K562 (cell line): ENCODE data around the gene RPL7L1. TPM values are rescaled to one million over a fixed set of nuclear protein-coding genes. Genes with fewer than 3 reads are reported as not detected.

Experiments
- ATAC-seq: fragments of 200-7000 bp; cut with Tn5 transposase; 3 replicates; pipeline ENCODE4 v1.9.1; 2020; ENCODE audit warnings: moderate library complexity
- BruUV-seq: library from RNA; stranded (reverse); fragments of 400-500 nt; replicated peaks from 2 replicates; lab custom pipeline; 2021; lab: Mats Ljungman, UMichigan
- CTCF ChIA-PET: fragments of 300-600 bp; formaldehyde crosslinking; extraction: SDS; loops from one replicate; lab custom pipeline; 2021; ENCODE audit warnings: low intra/inter-chr PET ratio; lab: Yijun Ruan, JAX
- POLR2A ChIA-PET: fragments of 300-600, 350-650 bp; sonication (Branson Sonifier 250); formaldehyde crosslinking; extraction: SDS; loops from one replicate; lab custom pipeline; 2021; ENCODE audit warnings: antibody characterized with exemption, inconsistent platforms; lab: Yijun Ruan, JAX
- DNase-seq, 4 experiments: peaks; one replicate each; pipeline versions ENCODE4 v3.0.0 to v3.0.0-alpha.2; 2011 to 2018; ENCODE audit warnings: low spot score in 3 of 4, mixed read lengths in 3 of 4; ENCODE audit errors: extremely low read depth in 1 of 4
- FAIRE-seq: peaks from 2 replicates; lab custom pipeline; 2011; peaks lifted over from hg19 to GRCh38; lab: Jason Lieb, UNC
- H2AFZ ChIP-seq: 2 replicates; pipeline ENCODE4 v1.6.0; 2011; ENCODE audit warnings: low read depth, low read length, control low read depth, inconsistent platforms
- H3K27ac ChIP-seq: fragments of 200-600 bp; 3 replicates; pipeline ENCODE4 v1.8.0; 2011; ENCODE audit warnings: low read depth, mild to moderate bottlenecking, control low read depth, inconsistent platforms, low read length, moderate library complexity, mixed read lengths; ENCODE audit errors: extremely low read depth
- H3K27me3 ChIP-seq, 2 experiments: fragments of 300-600 bp in 1 of 2; 2 replicates in 1 of 2; 3 replicates in 1 of 2; pipeline versions ENCODE4 v1.6.0 to v1.8.0; 2011; ENCODE audit warnings: inconsistent platforms in 2 of 2, low read length in 2 of 2, mild to moderate bottlenecking in 1 of 2, mixed read lengths in 1 of 2, moderate library complexity in 1 of 2; ENCODE audit not compliant: control insufficient read depth in 2 of 2, insufficient read depth in 2 of 2
- H3K36me3 ChIP-seq: fragments of 300-600 bp; 3 replicates; pipeline ENCODE4 v1.8.0; 2011; ENCODE audit warnings: mild to moderate bottlenecking, low read length, inconsistent platforms; ENCODE audit not compliant: control insufficient read depth, insufficient read depth
- H3K4me1 ChIP-seq, 2 experiments: fragments of 200-600 bp in 1 of 2; replicated peaks in 1 of 2; 2 replicates in 1 of 2; 3 replicates in 1 of 2; pipeline versions ENCODE4 v1.5.1 to v1.8.0; 2011; ENCODE audit warnings: inconsistent platforms in 2 of 2, low read length in 2 of 2, mild to moderate bottlenecking in 1 of 2, mixed read lengths in 1 of 2, moderate library complexity in 1 of 2; ENCODE audit not compliant: control insufficient read depth in 2 of 2, insufficient read depth in 2 of 2
- H3K4me2 ChIP-seq: 2 replicates; pipeline ENCODE4 v1.6.1; 2011; ENCODE audit warnings: low read length, control low read depth, inconsistent platforms, mixed read lengths; ENCODE audit not compliant: insufficient read depth
- H3K4me3 ChIP-seq: fragments of 200-600 bp; sonication (generic), shearing (Covaris generic); 2 replicates; pipeline ENCODE4 v1.5.1; 2016; ENCODE audit warnings: control low read depth, inconsistent platforms
- H3K79me2 ChIP-seq: fragments of 200-600 bp; 3 replicates; pipeline ENCODE4 v1.8.0; 2011; ENCODE audit warnings: low read length, inconsistent platforms; ENCODE audit not compliant: control insufficient read depth, insufficient read depth
- H3K9ac ChIP-seq, 2 experiments: 2 replicates each; pipeline versions ENCODE4 v1.6.0 to v1.6.1; 2011; ENCODE audit warnings: low read depth in 2 of 2, low read length in 2 of 2, control low read depth in 1 of 2, inconsistent platforms in 1 of 2, mild to moderate bottlenecking in 1 of 2, mixed read lengths in 1 of 2; ENCODE audit not compliant: insufficient read depth in 1 of 2
- H3K9me1 ChIP-seq: one replicate; pipeline ENCODE4 v1.6.0; 2011; ENCODE audit warnings: inconsistent platforms, mild to moderate bottlenecking, low read length, moderate library complexity; ENCODE audit not compliant: control insufficient read depth, insufficient read depth
- H3K9me3 ChIP-seq: replicated peaks from 2 replicates; pipeline ENCODE4 v1.5.1; 2011; ENCODE audit warnings: low read depth, low read length, inconsistent platforms; ENCODE audit not compliant: control insufficient read depth, insufficient read depth
- H4K20me1 ChIP-seq: replicated peaks from 2 replicates; pipeline ENCODE4 v1.6.1; 2011; ENCODE audit warnings: low read length, inconsistent platforms, mixed read lengths; ENCODE audit not compliant: control insufficient read depth, insufficient read depth
- CBX5 ChIP-seq: IDR thresholded peaks from 2 replicates; pipeline ENCODE4 v1.6.1; 2014; ENCODE audit warnings: low read depth, borderline replicate concordance
- EGR1 ChIP-seq: fragments of 450-650 bp; conservative IDR thresholded peaks from 2 replicates; pipeline ENCODE4 v1.6.1; 2017; ENCODE audit warnings: mild to moderate bottlenecking
- GATA2 ChIP-seq: sonication (generic); formaldehyde crosslinking; IDR thresholded peaks from 2 replicates; pipeline ENCODE4 v1.4.0; 2020; ENCODE audit warnings: mild to moderate bottlenecking, missing genetic modification reagents
- HLTF ChIP-seq: fragments of 450-650 bp; IDR thresholded peaks from 2 replicates; pipeline ENCODE4 v1.6.1; 2016
- MEF2A ChIP-seq: IDR thresholded peaks from 2 replicates; pipeline ENCODE4 v1.6.1; 2011; ENCODE audit warnings: low read depth, mild to moderate bottlenecking, low read length, moderate library complexity; ENCODE audit not compliant: control insufficient read depth
- POLR2B ChIP-seq: fragments of 450-650 bp; IDR thresholded peaks from 2 replicates; pipeline ENCODE4 v1.6.1; 2018; ENCODE audit warnings: low read depth; ENCODE audit not compliant: partially characterized antibody
- PRMT5 ChIP-seq: sonication (generic); formaldehyde crosslinking; IDR thresholded peaks from 2 replicates; pipeline ENCODE4 v1.5.0; 2020; ENCODE audit warnings: missing genetic modification reagents
- ZNF121 ChIP-seq: sonication (generic); formaldehyde crosslinking; conservative IDR thresholded peaks from 2 replicates; pipeline ENCODE4 v1.8.0; 2022; ENCODE audit warnings: missing genetic modification reagents
- ZNF311 ChIP-seq: fragments of 250-450 bp; sonication (Bioruptor Pico); IDR thresholded peaks from 2 replicates; pipeline ENCODE4 v1.4.0; 2020; ENCODE audit warnings: mild to moderate bottlenecking, moderate library complexity
- WGBS: fragments of 100-300 bp; shearing (Covaris generic); methylation state at CpG from one replicate; pipeline ENCODE4 v1.1.6; 2016; ENCODE audit warnings: low coverage, mixed read lengths; ENCODE audit not compliant: insufficient coverage; ENCODE audit errors: missing lambda C conversion rate; 5-methylcytosine and 5-hydroxymethylcytosine counted together
- in situ Hi-C: fragments of 300-500 bp; cut with MboI; formaldehyde crosslinking; loops from 4 replicates; pipeline ENCODE4 v1.15.0; 2018; ENCODE audit warnings: inconsistent platforms, mixed read lengths
- intact Hi-C: fragments of 100-400 bp; cut with micrococcal nuclease; formaldehyde crosslinking; loops from 2 replicates; pipeline ENCODE4 v1.14.2; 2022
- polyA plus RNA-seq, 8 experiments: library from polyadenylated mRNA; depleted of rRNA in 4 of 8; stranded (reverse) in 5 of 8; unstranded in 3 of 8; fragments of >200 nt; fragmentation: Nextera tagmentation in 2 of 8; fragmentation: Illumina TruSeq in 1 of 8; extraction: Ambion mirVana in 2 of 8; extraction: Trizol in 1 of 8; gene quantifications; 2 replicates each; pipeline versions ENCODE4 v1.2.1 to v1.2.3, GENCODE V29; 2011 to 2014; ENCODE audit warnings: inconsistent platforms in 1 of 8, missing spikeins in 1 of 8
- total RNA-seq, 7 experiments: library from RNA; depleted of rRNA in 6 of 7; stranded (reverse); fragments of >200 nt in 6 of 7; fragmentation: Illumina TruSeq in 2 of 7; extraction: Trizol in 2 of 7; gene quantifications; 2 replicates each; pipeline versions ENCODE4 v1.2.1 to v1.2.3, GENCODE V29; 2011 to 2021; ENCODE audit warnings: low replicate concordance in 1 of 7
- TF ChIP-seq, protein P1 (sequence below), 2 experiments: IDR thresholded peaks; 2 replicates each; pipeline ENCODE4 v1.6.1; 2012; ENCODE audit warnings: improper control_type of control experiment in 2 of 2, low read depth in 2 of 2, low read length in 2 of 2, borderline replicate concordance in 1 of 2

Gene RPL7L1
- total and polyA plus RNA-seq, 9 of the 15 experiments (the other 6 are each of a cell fraction or from before 2014, with no cell fraction given), result 129 to 259 (median 164) TPM

GRCh38 chr6:42904467-42904866, 25.1 kb downstream of the RPL7L1 start (continued):
- TF ChIP-seq ZNF121 (CRISPR knock-in tag), result peak; percentile 96
- TF ChIP-seq, all 486 proteins: peak for 1

DNA sequence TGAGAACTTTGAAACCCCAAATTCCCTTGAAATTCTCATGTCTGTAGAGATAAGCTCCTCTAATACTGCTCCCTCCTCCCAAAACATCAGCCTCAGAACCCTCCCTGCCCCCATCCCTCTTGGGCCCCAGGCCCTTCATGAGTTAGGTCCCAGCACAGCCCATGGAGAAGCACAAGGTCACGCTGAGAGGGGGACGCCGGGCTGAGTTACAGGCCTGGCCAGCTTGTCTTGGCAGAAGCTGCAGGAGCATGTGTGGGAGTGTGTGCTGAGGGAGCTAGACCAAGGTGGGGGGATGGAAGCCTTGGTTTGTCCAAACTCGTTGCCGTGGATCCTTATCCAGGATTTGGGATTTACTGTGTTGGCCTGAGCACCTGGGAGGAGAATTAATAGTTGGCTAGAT, 27.9 kb downstream of the RPL7L1 start:
- no peaks in the 10 kb centered on the region for H3K79me2 ChIP-seq
- ChIA-PET CTCF (no interaction called here), POLR2A (interaction anchor here (0.5 to 0.7 kb wide), 3 partner anchors 23 to 766 kb away, joined by 3 to 5 read pairs (median 4); no protein-coding TSS in a partner anchor)
- H3K27ac ChIP-seq, result no peak overlapping the region
- no peaks in the 10 kb centered on the region for H3K27me3 ChIP-seq
- BruUV-seq, result no TSS peak
- peak; percentile 57 for ATAC-seq
- peak in 2 of 4 experiments; percentile 22 to 34 for DNase-seq
- H3K9me1 ChIP-seq, result no peaks in the 10 kb centered on the region
- H2AFZ ChIP-seq, result peak overlapping the region; percentile 62
- 12% methylated on average over 5 of the region's 5 CpGs for WGBS
- TF ChIP-seq GATA2, result no peak
- TF ChIP-seq CBX5, result no peak
- H3K4me3 ChIP-seq, result no peak overlapping the region
- peak; percentile 54 for FAIRE-seq
- H3K4me1 ChIP-seq, result peaks cover 5 to 7% of the 10 kb centered on the region in 2 experiments; a peak in 4 of 5 replicates
- no peaks in the 10 kb centered on the region for H3K9me3 ChIP-seq
- no peak overlapping the region for H3K4me2 ChIP-seq
- intact Hi-C loops, result loop anchor here (10.0 kb wide), 1 partner anchor 357 kb away; no protein-coding TSS in a partner anchor
- in situ Hi-C loops, result loop anchor here (5.0 kb wide), 2 partner anchors 235 to 605 kb away; partner anchors contain the start of gene LRRC73
- H3K36me3 ChIP-seq, result no peaks in the 10 kb centered on the region
- H4K20me1 ChIP-seq, result no peaks in the 10 kb centered on the region
- peak overlapping the region in 1 of 2 experiments; percentile 67; a peak in 2 of 4 replicates for H3K9ac ChIP-seq

- Histone ChIP-seq H3K9me3 (no peaks in the 10 kb centered on the region), H3K9me1 (no peaks in the 10 kb centered on the region), H3K4me1 (peaks cover 5 to 7% of the 10 kb centered on the region in 2 experiments; a peak in 4 of 5 replicates), H3K4me2 (no peak overlapping the region), H3K27ac (no peak overlapping the region), H3K9ac (no peak overlapping the region)
- TF ChIP-seq ZNF311, result no peak
- no peak for TF ChIP-seq MEF2A
- TF ChIP-seq PRMT5, result no peak
- TF ChIP-seq POLR2B, result no peak
- TF ChIP-seq, protein P1, sequence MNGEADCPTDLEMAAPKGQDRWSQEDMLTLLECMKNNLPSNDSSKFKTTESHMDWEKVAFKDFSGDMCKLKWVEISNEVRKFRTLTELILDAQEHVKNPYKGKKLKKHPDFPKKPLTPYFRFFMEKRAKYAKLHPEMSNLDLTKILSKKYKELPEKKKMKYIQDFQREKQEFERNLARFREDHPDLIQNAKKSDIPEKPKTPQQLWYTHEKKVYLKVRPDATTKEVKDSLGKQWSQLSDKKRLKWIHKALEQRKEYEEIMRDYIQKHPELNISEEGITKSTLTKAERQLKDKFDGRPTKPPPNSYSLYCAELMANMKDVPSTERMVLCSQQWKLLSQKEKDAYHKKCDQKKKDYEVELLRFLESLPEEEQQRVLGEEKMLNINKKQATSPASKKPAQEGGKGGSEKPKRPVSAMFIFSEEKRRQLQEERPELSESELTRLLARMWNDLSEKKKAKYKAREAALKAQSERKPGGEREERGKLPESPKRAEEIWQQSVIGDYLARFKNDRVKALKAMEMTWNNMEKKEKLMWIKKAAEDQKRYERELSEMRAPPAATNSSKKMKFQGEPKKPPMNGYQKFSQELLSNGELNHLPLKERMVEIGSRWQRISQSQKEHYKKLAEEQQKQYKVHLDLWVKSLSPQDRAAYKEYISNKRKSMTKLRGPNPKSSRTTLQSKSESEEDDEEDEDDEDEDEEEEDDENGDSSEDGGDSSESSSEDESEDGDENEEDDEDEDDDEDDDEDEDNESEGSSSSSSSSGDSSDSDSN (IDR thresholded peaks at IDR 0.05; ENCODE audit: borderline replicate concordance in 1 of 2, low read depth in 2 of 2, low read length in 2 of 2), result no peak
- no peak for TF ChIP-seq HLTF
- TF ChIP-seq EGR1, result peak; percentile 76
- TF ChIP-seq, all 486 proteins: peak for 1
- in situ Hi-C loops, result loop anchor here (5.0 kb wide), 2 partner anchors 232 to 602 kb away; partner anchors contain the start of gene LRRC73
- Histone ChIP-seq H3K4me3 (no peak overlapping the region), H3K27me3 (no peaks in the 10 kb centered on the region), H2AFZ (no peak overlapping the region), H4K20me1 (no peaks in the 10 kb centered on the region), H3K79me2 (no peaks in the 10 kb centered on the region), H3K36me3 (no peaks in the 10 kb centered on the region)
- ChIA-PET CTCF (no interaction called here), POLR2A (interaction anchor here (1.5 kb wide), 1 partner anchor 19 kb away, joined by 10 read pairs; the partner anchor contains the start of gene CNPY3)
- no peak for DNase-seq
- WGBS, result 63% methylated on average over 10 of the region's 10 CpGs
- intact Hi-C loops, result loop anchor here (10.0 kb wide), 1 partner anchor 355 kb away; no protein-coding TSS in a partner anchor
- no peak for ATAC-seq
- BruUV-seq, result no TSS peak
- no peak for FAIRE-seq
Observed at GRCh38 chr6:42909835-42910234, 30.4 kb downstream of the RPL7L1 start.
